HCT116 (cell line): ENCODE data around the gene TPGS1. TPM values are rescaled to one million over a fixed set of nuclear protein-coding genes. Genes with fewer than 3 reads are reported as not detected.

Experiments
- ATAC-seq: fragments of 200-7000 bp; cut with Tn5 transposase; 2 replicates; pipeline ENCODE4 v1.9.1; 2020; ENCODE audit warnings: mild to moderate bottlenecking, moderate library complexity
- BruUV-seq: library from RNA; stranded (reverse); fragments of 400-500 nt; replicated peaks from 2 replicates; lab custom pipeline; 2021; lab: Mats Ljungman, UMichigan
- CTCF ChIA-PET: fragments of 300-600 bp; sonication (Branson Sonifier 250); formaldehyde crosslinking; loops from one replicate; lab custom pipeline; 2021; ENCODE audit warnings: antibody characterized with exemption; lab: Charles Lee
- POLR2A ChIA-PET: fragments of 300-600, 350-600 bp; sonication (Branson Sonifier 250); formaldehyde crosslinking; loops from one replicate; lab custom pipeline; 2021; ENCODE audit warnings: antibody characterized with exemption; lab: Charles Lee
- RAD21 ChIA-PET, 2 experiments: fragments of 300-600 bp; sonication (Branson Sonifier 250); formaldehyde crosslinking; loops; one replicate each; lab custom pipeline; 2023; ENCODE audit warnings: low total read pairs in 2 of 2; ENCODE audit not compliant: uncharacterized antibody in 2 of 2, unreplicated experiment in 2 of 2, low non-redundant PET in 1 of 2; lab: Charles Lee
- DNase-seq: peaks from one replicate; pipeline ENCODE4 v3.0.0-alpha.2; 2010; ENCODE audit warnings: low read depth, low spot score
- H2AFZ ChIP-seq: fragments of 200-600 bp; shearing (Covaris generic), sonication (generic); 2 replicates; pipeline ENCODE4 v1.6.1; 2017; ENCODE audit warnings: low read depth, mixed run types, mixed read lengths, antibody characterized with exemption, low read length; ENCODE audit not compliant: poor library complexity, severe bottlenecking
- H3K27ac ChIP-seq: 2 replicates; pipeline ENCODE4 v1.5.1; 2012; ENCODE audit warnings: low read depth, low read length
- H3K27me3 ChIP-seq: fragments of 200-600 bp; sonication (generic); 2 replicates; pipeline ENCODE4 v1.6.1; 2016; ENCODE audit warnings: mixed run types, low read length, mixed read lengths; ENCODE audit not compliant: insufficient read depth
- H3K36me3 ChIP-seq, 2 experiments: fragments of 200-500 bp in 1 of 2; fragments of 200-600 bp in 1 of 2; sonication (Bioruptor generic) in 1 of 2; sonication (generic) in 1 of 2; 2 replicates each; pipeline versions ENCODE4 v1.5.1 to v1.6.1; 2014 to 2016; ENCODE audit warnings: low read length in 2 of 2, inconsistent platforms in 1 of 2, mixed read lengths in 1 of 2, mixed run types in 1 of 2; ENCODE audit not compliant: insufficient read depth in 2 of 2, control insufficient read depth in 1 of 2
- H3K4me1 ChIP-seq, 2 experiments: fragments of 200-600 bp in 1 of 2; sonication (generic) in 1 of 2; 2 replicates each; pipeline versions ENCODE4 v1.5.1 to v1.6.1; 2012 to 2017; ENCODE audit warnings: low read length in 2 of 2, inconsistent platforms in 1 of 2, mild to moderate bottlenecking in 1 of 2, mixed read lengths in 1 of 2, mixed run types in 1 of 2, moderate library complexity in 1 of 2; ENCODE audit not compliant: insufficient read depth in 2 of 2, control insufficient read depth in 1 of 2
- H3K4me2 ChIP-seq: fragments of 200-600 bp; sonication (generic); 2 replicates; pipeline ENCODE4 v1.6.1; 2017; ENCODE audit warnings: mixed run types, low read length, mixed read lengths
- H3K4me3 ChIP-seq, 2 experiments: fragments of 200-600 bp in 1 of 2; sonication (generic) in 1 of 2; replicated peaks in 1 of 2; 2 replicates each; pipeline ENCODE4 v1.5.1; 2011 to 2016; ENCODE audit warnings: low read length in 2 of 2, control low read depth in 1 of 2, low read depth in 1 of 2, mild to moderate bottlenecking in 1 of 2, mixed read lengths in 1 of 2, mixed run types in 1 of 2
- H3K79me2 ChIP-seq: fragments of 200-600 bp; sonication (generic); 2 replicates; pipeline ENCODE4 v1.6.1; 2017; ENCODE audit warnings: mild to moderate bottlenecking, mixed run types, low read length, moderate library complexity, mixed read lengths; ENCODE audit not compliant: insufficient read depth
- H3K9ac ChIP-seq: fragments of 200-600 bp; sonication (generic); 2 replicates; pipeline ENCODE4 v1.6.1; 2016; ENCODE audit warnings: low read length, mixed read lengths
- H3K9me2 ChIP-seq: fragments of 200-600 bp; sonication (generic), shearing (Covaris generic); 2 replicates; pipeline ENCODE4 v1.6.1; 2017; ENCODE audit warnings: mixed run types, mild to moderate bottlenecking, moderate library complexity; ENCODE audit not compliant: insufficient read depth
- H3K9me3 ChIP-seq, 2 experiments: fragments of 200-500 bp in 1 of 2; fragments of 200-600 bp in 1 of 2; sonication (Bioruptor generic) in 1 of 2; sonication (generic) in 1 of 2; 2 replicates each; pipeline ENCODE4 v1.6.1; 2014 to 2017; ENCODE audit warnings: low read length in 2 of 2, mixed read lengths in 2 of 2, inconsistent platforms in 1 of 2, low read depth in 1 of 2, mild to moderate bottlenecking in 1 of 2, mixed run types in 1 of 2, moderate library complexity in 1 of 2; ENCODE audit not compliant: control insufficient read depth in 1 of 2, insufficient read depth in 1 of 2
- H4K20me1 ChIP-seq: fragments of 200-600 bp; sonication (generic), shearing (Covaris generic); 2 replicates; pipeline ENCODE4 v1.6.1; 2017; ENCODE audit warnings: mixed run types, mild to moderate bottlenecking, moderate library complexity; ENCODE audit not compliant: insufficient read depth
- FOSL1 ChIP-seq: IDR thresholded peaks from 2 replicates; pipeline ENCODE4 v1.6.1; 2012; ENCODE audit warnings: low read depth
- POLR2AphosphoS5 ChIP-seq: IDR thresholded peaks from 2 replicates; pipeline ENCODE4 v1.6.1; 2011; ENCODE audit warnings: mild to moderate bottlenecking, low read depth, low read length, moderate library complexity
- REST ChIP-seq: IDR thresholded peaks from 2 replicates; pipeline ENCODE4 v1.6.1; 2012; ENCODE audit warnings: low read depth
- TCF7L2 ChIP-seq: IDR thresholded peaks from 2 replicates; pipeline ENCODE4 v1.7.0; 2011; ENCODE audit warnings: borderline replicate concordance, inconsistent platforms; ENCODE audit not compliant: insufficient read depth, insufficient read length; ENCODE audit errors: extremely low read depth
- intact Hi-C: fragments of 100-400 bp; cut with micrococcal nuclease; formaldehyde crosslinking; loops from 2 replicates; pipeline ENCODE4 v1.10.0; 2022
- total RNA-seq: library from RNA; stranded (reverse); gene quantifications from one replicate; pipeline ENCODE4 v1.2.1, GENCODE V29; 2021; ENCODE audit not compliant: unreplicated experiment
- TF ChIP-seq, protein P1 (sequence below), 3 experiments: fragments of 200-600 bp in 1 of 3; sonication (generic) in 1 of 3; IDR thresholded peaks in 2 of 3; conservative IDR thresholded peaks in 1 of 3; 2 replicates each; pipeline ENCODE4 v1.5.1; 2012 to 2017; ENCODE audit warnings: low read depth in 2 of 3, low read length in 2 of 3, antibody characterized with exemption in 1 of 3, borderline replicate concordance in 1 of 3, control low read depth in 1 of 3, mild to moderate bottlenecking in 1 of 3, mixed read lengths in 1 of 3, mixed run types in 1 of 3, moderate library complexity in 1 of 3; ENCODE audit not compliant: insufficient read depth in 1 of 3

TPGS1 gene
- total RNA-seq, 1 experiment from 2014 or later: 19.1 TPM

GRCh38 chr19:475360-475759 is 31.9 kb upstream of the TPGS1 start:
- Histone ChIP-seq H4K20me1 (no peaks in the 10 kb centered on the region), H3K4me2 (no peak overlapping the region), H3K4me3 (no peak overlapping the region), H3K4me1 (peaks cover 0 to 5% of the 10 kb centered on the region in 2 experiments; a peak in 1 of 4 replicates), H3K9ac (no peak overlapping the region)
- CTCF ChIA-PET: no interaction called here
- RAD21 ChIA-PET: no interaction called here
- no peak for TF ChIP-seq FOSL1
- no peak for TF ChIP-seq REST
- no peak for TF ChIP-seq POLR2AphosphoS5
- TF ChIP-seq, protein P1, sequence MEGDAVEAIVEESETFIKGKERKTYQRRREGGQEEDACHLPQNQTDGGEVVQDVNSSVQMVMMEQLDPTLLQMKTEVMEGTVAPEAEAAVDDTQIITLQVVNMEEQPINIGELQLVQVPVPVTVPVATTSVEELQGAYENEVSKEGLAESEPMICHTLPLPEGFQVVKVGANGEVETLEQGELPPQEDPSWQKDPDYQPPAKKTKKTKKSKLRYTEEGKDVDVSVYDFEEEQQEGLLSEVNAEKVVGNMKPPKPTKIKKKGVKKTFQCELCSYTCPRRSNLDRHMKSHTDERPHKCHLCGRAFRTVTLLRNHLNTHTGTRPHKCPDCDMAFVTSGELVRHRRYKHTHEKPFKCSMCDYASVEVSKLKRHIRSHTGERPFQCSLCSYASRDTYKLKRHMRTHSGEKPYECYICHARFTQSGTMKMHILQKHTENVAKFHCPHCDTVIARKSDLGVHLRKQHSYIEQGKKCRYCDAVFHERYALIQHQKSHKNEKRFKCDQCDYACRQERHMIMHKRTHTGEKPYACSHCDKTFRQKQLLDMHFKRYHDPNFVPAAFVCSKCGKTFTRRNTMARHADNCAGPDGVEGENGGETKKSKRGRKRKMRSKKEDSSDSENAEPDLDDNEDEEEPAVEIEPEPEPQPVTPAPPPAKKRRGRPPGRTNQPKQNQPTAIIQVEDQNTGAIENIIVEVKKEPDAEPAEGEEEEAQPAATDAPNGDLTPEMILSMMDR (IDR thresholded peaks at IDR 0.05 in 2 of 3, conservative IDR thresholded peaks at IDR 0.05 in 1 of 3; ENCODE audit: borderline replicate concordance in 1 of 3, insufficient read depth in 1 of 3, low read depth in 2 of 3, low read length in 2 of 3): no peak
- TF ChIP-seq TCF7L2: no peak
- TF ChIP-seq, all 23 proteins: peak for 0
- ATAC-seq (no peak; the same call in 1 of the 2 replicates), DNase-seq (no peak)
- BruUV-seq: no TSS peak
- H3K27me3 ChIP-seq: no peaks in the 10 kb centered on the region
- POLR2A ChIA-PET: no interaction called here
- H3K9me2 ChIP-seq: no peaks in the 10 kb centered on the region
- H3K9me3 ChIP-seq: peaks cover 0 to 4% of the 10 kb centered on the region in 2 experiments; a peak in 1 of 4 replicates
- no peaks in the 10 kb centered on the region for H3K36me3 ChIP-seq
- no peak overlapping the region for H2AFZ ChIP-seq
- no peaks in the 10 kb centered on the region for H3K79me2 ChIP-seq
- no peak overlapping the region for H3K27ac ChIP-seq
- intact Hi-C loops: no loop called here
